GM21576 (cell line): ENCODE data around the gene SLC44A3.

ENCODE experiments used
- ATAC-seq: cut with Tn5 transposase; IDR thresholded peaks from one replicate; pipeline ENCODE4 v1.9.1; 2021; ENCODE audit warnings: mild to moderate bottlenecking, moderate library complexity; ENCODE audit not compliant: unreplicated experiment

The SLC44A3 gene, protein sequence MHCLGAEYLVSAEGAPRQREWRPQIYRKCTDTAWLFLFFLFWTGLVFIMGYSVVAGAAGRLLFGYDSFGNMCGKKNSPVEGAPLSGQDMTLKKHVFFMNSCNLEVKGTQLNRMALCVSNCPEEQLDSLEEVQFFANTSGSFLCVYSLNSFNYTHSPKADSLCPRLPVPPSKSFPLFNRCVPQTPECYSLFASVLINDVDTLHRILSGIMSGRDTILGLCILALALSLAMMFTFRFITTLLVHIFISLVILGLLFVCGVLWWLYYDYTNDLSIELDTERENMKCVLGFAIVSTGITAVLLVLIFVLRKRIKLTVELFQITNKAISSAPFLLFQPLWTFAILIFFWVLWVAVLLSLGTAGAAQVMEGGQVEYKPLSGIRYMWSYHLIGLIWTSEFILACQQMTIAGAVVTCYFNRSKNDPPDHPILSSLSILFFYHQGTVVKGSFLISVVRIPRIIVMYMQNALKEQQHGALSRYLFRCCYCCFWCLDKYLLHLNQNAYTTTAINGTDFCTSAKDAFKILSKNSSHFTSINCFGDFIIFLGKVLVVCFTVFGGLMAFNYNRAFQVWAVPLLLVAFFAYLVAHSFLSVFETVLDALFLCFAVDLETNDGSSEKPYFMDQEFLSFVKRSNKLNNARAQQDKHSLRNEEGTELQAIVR

GRCh38 chr1:94819945-94820746, at the start of gene SLC44A3:
Gene SLC44A3, plus strand, starts transcription at chr1:94820357. Its CDS starts 95 bp downstream, at chr1:94820452.
- no peak for ATAC-seq

DNA sequence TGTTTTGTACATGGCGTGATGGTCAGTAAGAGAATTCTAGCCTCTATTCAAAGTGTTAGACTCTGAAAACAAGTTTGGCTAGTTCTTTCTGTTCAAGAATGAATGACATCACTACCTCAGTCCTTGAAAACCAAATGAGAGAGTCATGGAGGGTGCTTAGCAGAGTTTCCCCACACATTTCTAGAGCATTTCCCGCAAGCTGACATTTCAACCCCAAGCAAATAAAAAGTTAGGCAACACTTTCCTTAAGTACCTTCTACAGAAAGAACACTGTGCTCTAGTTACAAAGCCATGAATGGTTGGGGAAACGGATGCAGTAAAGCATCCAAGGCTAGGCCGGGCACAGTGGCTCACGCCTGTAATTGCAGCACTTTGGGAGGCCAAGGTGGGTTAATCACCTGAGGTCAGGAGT, 47.9 kb upstream of the SLC44A3 start:
- no peak for ATAC-seq

DNA sequence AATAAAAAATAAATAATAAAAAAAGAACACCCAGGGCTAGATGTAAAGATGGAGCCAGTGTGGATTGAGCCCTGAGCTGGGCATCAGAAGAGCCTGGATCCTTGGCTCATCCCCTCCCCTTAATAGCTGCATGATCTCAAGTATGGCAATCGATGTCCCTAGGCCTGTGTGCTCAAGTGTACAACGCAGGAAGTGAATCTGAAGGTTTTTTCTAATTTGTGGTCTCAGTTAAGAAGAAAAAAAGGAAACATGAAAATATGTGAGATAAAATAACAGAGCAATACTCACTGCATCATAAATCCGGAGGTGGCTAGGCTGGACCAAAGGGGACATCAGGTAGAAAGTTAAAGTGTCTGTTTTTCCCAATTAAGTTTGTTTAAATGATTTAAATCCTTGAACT, 47.3 kb upstream of the SLC44A3 start:
- ATAC-seq = no peak

DNA sequence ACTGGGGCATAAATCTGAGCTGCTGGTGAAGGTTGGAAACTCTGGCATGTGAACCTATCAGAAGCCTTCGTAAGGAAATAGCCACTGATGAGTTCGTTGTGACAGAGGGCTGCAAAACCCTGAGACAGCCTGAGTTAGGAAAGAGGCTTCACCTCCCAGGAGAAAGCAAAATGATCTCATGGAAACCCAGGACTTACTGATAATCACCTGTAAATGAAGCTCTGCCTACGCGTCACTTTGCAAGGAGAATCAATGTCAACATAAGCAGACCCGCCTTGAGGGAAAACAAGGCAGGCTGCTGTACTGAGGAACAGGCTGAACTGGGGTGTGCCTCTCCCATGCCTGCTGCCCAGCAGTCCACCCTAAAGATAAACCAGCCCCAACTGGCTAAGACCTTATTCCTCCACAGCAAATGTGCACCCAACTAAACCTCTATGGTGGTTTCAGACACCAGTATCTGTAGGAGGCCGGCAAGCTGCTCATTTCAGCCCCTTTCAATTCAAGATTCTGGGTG, 46.8 kb upstream of the SLC44A3 start:
- no peak for ATAC-seq

DNA sequence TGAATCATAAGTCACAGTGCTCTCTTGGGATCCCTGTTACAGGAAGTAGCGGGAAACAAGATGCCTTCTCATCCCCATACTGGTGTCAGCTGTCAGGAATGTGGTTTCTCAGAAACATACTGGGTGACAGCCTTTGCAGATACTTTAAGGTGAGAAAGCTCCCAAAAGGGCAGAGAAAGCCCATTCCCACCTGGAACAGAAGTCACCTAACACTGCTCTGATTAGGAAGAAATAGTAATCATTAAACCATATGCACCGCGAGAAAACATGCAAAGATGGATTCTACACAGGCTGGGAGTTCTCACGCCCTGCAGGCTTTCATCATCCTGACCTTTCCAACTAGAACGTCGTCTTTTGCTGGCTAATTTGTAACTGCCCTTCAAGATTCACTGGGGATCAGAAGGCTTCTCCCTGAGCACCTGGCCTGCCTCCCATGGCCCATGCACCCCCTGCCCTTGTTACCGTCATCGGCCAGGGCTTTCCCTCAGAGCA, 46.2 kb upstream of the SLC44A3 start:
- no peak for ATAC-seq

DNA sequence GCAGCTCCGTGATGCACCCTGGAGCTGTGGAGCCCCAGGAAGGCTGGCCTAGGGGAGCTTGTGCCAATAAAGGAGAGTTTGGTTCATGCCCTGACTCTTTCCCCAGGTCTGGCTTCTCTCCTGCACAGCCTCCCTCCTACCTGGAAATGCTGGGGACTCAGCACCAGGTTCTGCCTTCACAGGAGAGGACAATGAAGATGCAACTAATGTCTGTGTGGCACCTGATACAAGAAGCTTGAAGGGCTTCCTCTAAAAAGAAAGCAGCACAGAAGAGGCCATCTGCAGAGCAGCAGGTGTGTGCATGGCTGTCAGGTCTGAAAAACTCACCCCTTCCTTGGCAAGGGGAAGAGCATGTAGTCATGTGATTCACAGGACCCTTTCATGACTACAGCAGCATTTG, 43.7 kb upstream of the SLC44A3 start:
- ATAC-seq = no peak

DNA sequence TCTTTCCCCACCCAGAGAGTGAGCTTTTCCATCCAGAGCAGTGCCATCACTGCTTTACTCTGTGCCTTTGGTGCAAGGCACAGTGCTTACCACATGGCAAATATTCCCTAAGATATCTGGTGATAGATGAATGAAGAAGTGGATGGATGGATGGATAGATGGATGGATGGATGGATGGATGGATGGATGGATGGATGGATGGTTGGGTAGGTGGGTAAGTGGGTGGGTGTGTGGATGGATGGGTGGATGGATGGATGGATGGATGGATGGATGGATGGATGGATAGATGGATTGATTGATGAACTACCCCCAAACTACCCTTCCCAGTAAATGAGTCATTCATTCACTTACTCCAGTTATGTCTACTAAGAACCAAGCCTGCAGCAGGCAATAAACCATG, 42.9 kb upstream of the SLC44A3 start:
- ATAC-seq = no peak

DNA sequence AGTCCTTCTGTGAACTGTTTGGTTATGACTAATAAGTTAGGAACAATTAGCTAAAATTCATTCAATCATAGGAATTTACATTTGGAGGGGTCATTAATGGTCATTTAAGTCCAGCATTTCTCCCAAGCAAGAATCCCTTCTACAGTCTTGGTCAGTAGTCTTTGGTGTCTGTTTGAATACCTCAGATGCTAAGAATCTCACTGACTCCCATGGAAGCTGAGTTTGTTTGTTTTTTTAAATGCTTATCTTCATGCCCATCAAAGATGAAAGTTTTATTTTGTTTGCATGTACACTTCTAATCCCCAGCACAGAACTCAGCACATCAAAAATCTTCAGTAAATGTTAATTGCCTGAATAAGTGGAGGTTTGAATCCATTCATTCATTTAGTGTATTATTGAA, 41.3 kb upstream of the SLC44A3 start:
- ATAC-seq = no peak

DNA sequence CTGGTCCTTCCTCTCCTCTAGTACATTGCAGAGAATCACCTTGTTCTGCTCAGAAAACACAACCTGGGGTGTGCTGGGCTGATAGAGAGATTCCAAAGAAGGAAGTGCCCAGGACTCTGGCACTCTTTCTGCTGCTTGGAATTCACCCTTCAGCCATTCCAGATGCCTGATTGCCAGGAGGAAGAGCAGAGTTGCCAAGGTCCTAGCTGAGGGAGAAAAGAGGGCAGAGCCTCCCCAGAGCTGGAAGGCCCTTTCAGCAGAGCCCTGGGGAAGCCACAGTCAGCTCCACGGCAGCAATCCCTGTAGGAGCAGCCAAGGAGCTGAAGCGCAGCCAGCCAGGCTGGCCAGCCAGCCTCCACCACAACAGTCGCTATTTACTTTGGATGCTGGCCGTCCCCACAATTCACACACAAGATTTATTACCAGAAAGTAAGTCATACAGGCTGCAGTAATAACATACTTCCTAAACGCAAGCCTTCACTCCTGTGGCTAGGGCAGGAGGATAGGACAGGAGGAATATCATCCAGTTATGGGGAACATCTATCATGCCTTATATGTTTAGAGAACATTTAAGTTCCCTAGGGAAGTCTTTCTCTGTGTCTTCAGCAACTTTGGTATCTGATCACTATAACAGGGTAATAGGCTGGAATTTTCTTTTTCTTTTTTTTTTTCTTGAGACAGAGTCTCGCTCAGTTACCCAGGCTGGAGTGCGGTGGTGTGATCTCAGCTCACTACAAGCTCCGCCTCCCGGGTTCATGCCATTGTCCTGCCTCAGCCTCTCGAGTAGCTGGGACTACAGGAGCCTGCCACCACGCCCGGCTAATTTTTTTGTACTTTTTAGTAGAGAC, 36.6 kb upstream of the SLC44A3 start:
- ATAC-seq = no peak

DNA sequence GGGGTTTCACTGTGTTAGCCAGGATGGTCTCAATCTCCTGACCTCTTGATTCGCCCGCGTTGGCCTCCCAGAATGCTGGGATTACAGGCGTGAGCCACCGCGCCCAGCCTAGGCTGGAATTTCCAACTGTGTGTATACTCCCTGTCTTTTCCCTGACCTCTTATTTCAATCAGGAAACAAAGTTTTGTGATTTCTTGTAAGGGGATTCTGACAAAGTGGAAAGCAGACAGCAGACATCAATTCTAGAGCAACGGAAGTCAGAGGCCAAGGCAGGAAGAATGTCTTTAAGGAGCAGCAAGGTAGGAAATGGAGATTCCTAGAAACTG, 36.0 kb upstream of the SLC44A3 start:
- no peak for ATAC-seq

GRCh38 chr1:94787691-94788090, 32.5 kb upstream of the SLC44A3 start:
- ATAC-seq = no peak

DNA sequence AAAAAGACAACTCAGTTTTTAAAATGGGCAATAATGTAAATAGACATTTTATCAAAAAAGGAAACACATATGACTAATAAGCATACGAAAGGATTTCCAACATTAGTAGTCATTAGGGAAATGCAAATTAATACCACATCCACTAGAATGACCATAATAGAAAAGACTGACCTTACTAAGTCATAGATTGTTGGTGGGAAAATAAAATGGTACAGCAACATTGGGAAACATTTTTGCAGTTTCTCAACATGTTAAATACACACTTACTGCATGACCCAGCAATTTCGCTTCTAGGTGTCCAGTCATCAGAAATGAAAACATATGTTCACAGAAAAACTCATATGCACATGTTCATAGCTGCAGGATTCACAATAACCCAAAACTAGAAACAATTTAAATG, 29.9 kb upstream of the SLC44A3 start:
- no peak for ATAC-seq

GRCh38 chr1:94790670-94791069, 29.5 kb upstream of the SLC44A3 start:
- ATAC-seq = no peak

DNA sequence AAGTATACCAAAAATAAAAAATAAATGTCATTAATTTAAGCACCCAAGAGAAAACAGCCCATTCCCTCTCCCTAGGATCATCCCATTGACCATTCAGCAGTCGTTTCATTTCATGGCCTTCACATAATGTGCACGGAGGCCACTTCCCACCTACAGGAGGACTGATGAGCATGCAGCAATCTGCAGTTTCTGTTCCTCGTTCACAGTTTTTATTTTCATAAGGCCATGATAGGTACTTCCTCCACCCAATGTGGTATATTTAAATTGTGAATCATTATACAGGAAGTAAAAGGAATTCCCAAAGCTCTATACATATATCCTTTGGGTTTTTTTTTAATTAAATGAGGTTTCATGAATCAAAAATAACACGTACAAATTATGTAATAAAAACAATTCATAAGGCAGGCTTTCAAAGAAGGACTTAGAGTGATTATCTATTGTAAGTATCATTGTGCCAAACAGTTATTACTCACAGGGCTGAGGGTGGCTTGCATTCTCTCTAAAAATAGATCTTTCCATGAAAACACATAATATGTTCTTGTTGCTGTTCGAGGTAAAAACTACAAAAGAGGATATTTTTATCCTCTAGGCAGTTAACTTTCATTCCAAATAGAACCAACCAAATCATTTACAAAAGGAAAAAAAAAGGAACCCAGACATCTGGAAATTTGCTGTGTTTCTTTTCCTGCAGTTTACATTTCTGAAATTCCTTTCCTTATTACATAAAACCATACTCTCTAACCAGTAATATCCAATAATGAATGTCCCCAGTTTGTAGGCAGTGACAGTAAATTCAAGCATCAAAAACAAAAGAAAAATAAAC, 27.5 kb upstream of the SLC44A3 start:
- peak; percentile 99 for ATAC-seq

DNA sequence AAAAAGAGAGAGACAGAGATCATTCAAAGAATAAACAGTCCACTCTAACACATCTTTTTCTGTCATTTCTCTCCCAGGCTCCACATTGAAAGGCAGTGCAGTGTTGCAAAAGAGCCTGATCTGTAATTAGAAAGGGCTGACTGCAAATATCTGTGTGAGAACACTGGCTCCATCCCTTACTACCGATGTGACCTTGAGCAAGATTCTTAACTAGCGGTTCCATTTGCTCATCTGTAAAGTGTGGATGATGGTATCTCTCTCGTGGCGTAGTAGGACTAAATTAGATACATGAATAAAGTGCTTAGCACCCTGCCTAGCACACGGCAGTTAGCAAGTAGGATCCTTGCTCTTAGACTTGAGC, 26.9 kb upstream of the SLC44A3 start:
- ATAC-seq = no peak

DNA sequence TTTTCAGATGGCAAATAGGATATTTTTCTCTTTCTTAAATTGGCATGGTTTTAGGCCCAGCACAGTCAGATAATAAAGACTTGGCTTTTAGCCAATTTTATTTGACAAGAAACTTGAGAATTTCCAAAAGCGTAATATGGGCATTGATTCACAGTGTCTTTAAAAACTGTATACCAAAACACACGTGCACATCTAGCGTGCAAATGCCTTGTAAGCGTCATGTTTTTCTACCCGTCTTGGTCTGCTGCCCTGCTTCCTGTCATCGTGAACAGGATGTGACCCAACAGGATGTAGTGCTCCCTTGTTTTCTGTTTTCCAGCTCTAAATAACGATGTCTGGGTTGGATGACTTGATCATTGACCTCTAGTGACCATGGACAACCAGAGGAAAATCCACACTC, 24.7 kb upstream of the SLC44A3 start:
- ATAC-seq = no peak

DNA sequence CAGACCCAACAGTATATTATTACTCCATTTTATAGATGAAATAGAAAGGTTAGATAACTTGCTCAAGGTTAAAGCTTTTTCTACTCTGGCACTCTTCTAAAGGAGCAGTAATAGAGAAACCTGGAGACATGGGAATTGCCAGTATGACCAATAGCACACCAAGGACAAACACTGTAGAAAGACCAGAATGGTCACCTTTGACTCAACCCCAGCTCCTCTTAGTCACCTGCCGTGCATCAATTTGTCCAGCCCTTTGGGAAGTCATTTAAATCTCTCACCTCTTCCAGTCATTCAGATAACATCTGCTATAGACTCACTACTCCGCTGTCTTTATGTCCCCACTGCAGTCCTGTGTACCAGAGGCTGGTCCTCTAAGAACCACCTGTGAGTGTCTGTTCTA, 23.9 kb upstream of the SLC44A3 start:
- ATAC-seq = no peak

- no peak for ATAC-seq
Observed at GRCh38 chr1:94797291-94797690, 22.9 kb upstream of the SLC44A3 start.

DNA sequence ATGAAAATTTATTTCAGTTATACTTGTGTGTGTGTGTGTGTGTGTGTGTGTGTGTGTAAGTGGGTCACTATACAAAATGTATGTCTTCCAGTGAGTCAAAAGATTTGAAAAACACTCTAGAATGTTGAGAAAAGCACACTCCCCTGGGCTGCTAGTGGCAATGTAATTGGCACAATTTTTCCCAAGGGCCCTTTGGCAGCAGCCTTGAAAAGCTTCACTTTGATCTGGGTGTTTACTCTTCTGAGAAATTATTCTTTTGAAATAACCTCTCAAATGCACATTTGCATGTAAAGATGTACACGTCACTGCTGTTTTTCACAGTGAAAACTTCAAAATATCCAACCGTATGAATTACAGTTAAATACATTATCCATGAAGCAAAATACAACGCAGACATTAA, 22.1 kb upstream of the SLC44A3 start:
- no peak for ATAC-seq

GRCh38 chr1:94798462-94798861, 21.7 kb upstream of the SLC44A3 start:
- no peak for ATAC-seq
